K562 (cell line): ENCODE results near the gene LRRC8A. TPM values are rescaled to one million over a fixed set of nuclear protein-coding genes. Genes with fewer than 3 reads are reported as not detected.

Source experiments
- ADNP ChIP-seq: fragments of 200-800 bp; sonication (Bioruptor generic); IDR thresholded peaks from 2 replicates; pipeline ENCODE4 v1.6.1; 2016; ENCODE audit warnings: missing genetic modification characterization, missing compliant biosample characterization
- ARID3B ChIP-seq: fragments of 250-450 bp; sonication (Bioruptor Pico); IDR thresholded peaks from 2 replicates; pipeline ENCODE4 v1.4.0; 2020; ENCODE audit warnings: borderline replicate concordance
- ATF7 ChIP-seq: fragments of 450-650 bp; IDR thresholded peaks from 2 replicates; pipeline ENCODE4 v1.7.1; 2014; ENCODE audit warnings: mild to moderate bottlenecking, moderate library complexity
- CCAR2 ChIP-seq: fragments of 200-400 bp; formaldehyde crosslinking; IDR thresholded peaks from 2 replicates; pipeline ENCODE4 v1.6.1; 2017; ENCODE audit warnings: mild to moderate bottlenecking, low read depth, low read length
- CTCF ChIP-seq, 3 experiments: IDR thresholded peaks in 2 of 3; conservative IDR thresholded peaks in 1 of 3; 2 replicates each; pipeline ENCODE4 v1.5.1; 2011 to 2012; ENCODE audit warnings: low read length in 3 of 3, mild to moderate bottlenecking in 3 of 3, control low read depth in 2 of 3, improper control_type of control experiment in 1 of 3, inconsistent platforms in 1 of 3, low read depth in 1 of 3, mixed read lengths in 1 of 3, moderate library complexity in 1 of 3; ENCODE audit not compliant: insufficient read depth in 2 of 3
- E2F1 ChIP-seq: sonication (generic); formaldehyde crosslinking; IDR thresholded peaks from 2 replicates; pipeline ENCODE4 v1.8.1; 2023; ENCODE audit warnings: mild to moderate bottlenecking, missing genetic modification reagents, moderate library complexity
- FOXO4 ChIP-seq: fragments of 450-650 bp; formaldehyde crosslinking; IDR thresholded peaks from 2 replicates; pipeline ENCODE4 v1.4.0; 2020; ENCODE audit warnings: mild to moderate bottlenecking, moderate library complexity
- GTF2E2 ChIP-seq: fragments of 200-800 bp; sonication (Bioruptor generic); IDR thresholded peaks from 2 replicates; pipeline ENCODE4 v1.6.1; 2016; ENCODE audit warnings: missing genetic modification characterization, missing compliant biosample characterization
- PHTF2 ChIP-seq: fragments of 250-450 bp; sonication (Bioruptor Pico); IDR thresholded peaks from 2 replicates; pipeline ENCODE4 v1.5.0; 2021; ENCODE audit warnings: mild to moderate bottlenecking
- SMAD2 ChIP-seq: fragments of 150-350 bp; IDR thresholded peaks from 2 replicates; pipeline ENCODE4 v1.6.1; 2014; ENCODE audit warnings: low read depth, mild to moderate bottlenecking, low read length
- SMARCB1 ChIP-seq: IDR thresholded peaks from 2 replicates; pipeline ENCODE4 v1.6.1; 2011; ENCODE audit warnings: improper control_type of control experiment, low read depth; ENCODE audit not compliant: insufficient read length
- SRSF1 ChIP-seq: fragments of 200-400 bp; formaldehyde crosslinking; IDR thresholded peaks from 2 replicates; pipeline ENCODE4 v1.6.1; 2017; ENCODE audit warnings: mild to moderate bottlenecking, low read depth, low read length, moderate library complexity
- TCF15 ChIP-seq: fragments of 250-450 bp; sonication (Bioruptor Pico); IDR thresholded peaks from 2 replicates; pipeline ENCODE4 v1.8.0; 2022; ENCODE audit warnings: moderate library complexity, mild to moderate bottlenecking, inconsistent platforms
- U2AF1 ChIP-seq: fragments of 200-400 bp; formaldehyde crosslinking; optimal IDR thresholded peaks from 2 replicates; pipeline ENCODE3; 2017; ENCODE audit warnings: mild to moderate bottlenecking, low read depth, low read length, moderate library complexity
- ZBTB11 ChIP-seq, 3 experiments: fragments of 200-800 bp in 1 of 3; fragments of 250-450 bp in 1 of 3; fragments of 450-650 bp in 1 of 3; sonication (Bioruptor Pico) in 1 of 3; sonication (Bioruptor generic) in 1 of 3; formaldehyde crosslinking in 1 of 3; IDR thresholded peaks; 2 replicates each; pipeline versions ENCODE4 v1.6.1 to v1.8.0; 2016 to 2022; ENCODE audit warnings: mild to moderate bottlenecking in 2 of 3, missing genetic modification characterization in 2 of 3, missing compliant biosample characterization in 1 of 3, moderate library complexity in 1 of 3
- ZNF124 ChIP-seq: sonication (generic); formaldehyde crosslinking; IDR thresholded peaks from 2 replicates; pipeline ENCODE4 v1.8.1; 2022; ENCODE audit warnings: missing genetic modification reagents
- polyA plus RNA-seq, 8 experiments: library from polyadenylated mRNA; depleted of rRNA in 4 of 8; stranded (reverse) in 5 of 8; unstranded in 3 of 8; fragments of >200 nt; fragmentation: Nextera tagmentation in 2 of 8; fragmentation: Illumina TruSeq in 1 of 8; extraction: Ambion mirVana in 2 of 8; extraction: Trizol in 1 of 8; gene quantifications; 2 replicates each; pipeline versions ENCODE4 v1.2.1 to v1.2.3, GENCODE V29; 2011 to 2014; ENCODE audit warnings: inconsistent platforms in 1 of 8, missing spikeins in 1 of 8
- total RNA-seq, 7 experiments: library from RNA; depleted of rRNA in 6 of 7; stranded (reverse); fragments of >200 nt in 6 of 7; fragmentation: Illumina TruSeq in 2 of 7; extraction: Trizol in 2 of 7; gene quantifications; 2 replicates each; pipeline versions ENCODE4 v1.2.1 to v1.2.3, GENCODE V29; 2011 to 2021; ENCODE audit warnings: low replicate concordance in 1 of 7

Gene LRRC8A
- total and polyA plus RNA-seq, 9 of the 15 experiments (the other 6 are each of a cell fraction or from before 2014, with no cell fraction given) = 2.9 to 24.7 (median 8.9) TPM

GRCh38 chr9:128881884-128882676, at the start of gene LRRC8A, which contains the start of gene KYAT1 (continued):
- no peak for TF ChIP-seq SMARCB1
- TF ChIP-seq ZBTB11 (CRISPR knock-in tag; IDR thresholded peaks at IDR 0.05) = peak; percentile 69 to 98 (median 88); a peak in 5 of 6 replicates
- TF ChIP-seq ADNP (tag) = no peak
- TF ChIP-seq CTCF (IDR thresholded peaks at IDR 0.05 in 2 of 3, conservative IDR thresholded peaks at IDR 0.05 in 1 of 3; ENCODE audit: insufficient read depth in 2 of 3, low read depth in 1 of 3, low read length in 3 of 3) = peak; percentile 8 to 32 (median 9); a peak in 3 of 6 replicates
- no peak for TF ChIP-seq SMAD2
- TF ChIP-seq U2AF1 = no peak
- TF ChIP-seq PHTF2 (CRISPR knock-in tag) = no peak
- no peak for TF ChIP-seq ZNF124
- TF ChIP-seq SRSF1 = no peak
- no peak; the same call in 1 of the 2 replicates for TF ChIP-seq ARID3B (CRISPR knock-in tag)
- 0 out of 2 replicates have a peak, but pooled peaks have one; percentile 64 for TF ChIP-seq GTF2E2 (tag)
- peak; percentile 99 for TF ChIP-seq ATF7
- no peak for TF ChIP-seq CCAR2
- TF ChIP-seq TCF15 (CRISPR knock-in tag) = no peak
- TF ChIP-seq E2F1 (CRISPR knock-in tag) = peak; percentile 84
- TF ChIP-seq FOXO4 (CRISPR knock-in tag) = no peak
